ENCODE measurements around the gene TOMM70. TPM values are rescaled to one million over a fixed set of nuclear protein-coding genes. Genes with fewer than 3 reads are reported as not detected.

Gene TOMM70
- total and polyA plus RNA-seq, 2 of the 8 experiments (the other 6 are each of a cell fraction or from before 2014, with no cell fraction given), result 10.9 to 52.1 TPM

GRCh38 chr3:100412912-100413590, 12.2 kb upstream of the TOMM70 start:
- no peak for FAIRE-seq
- Histone ChIP-seq H3K4me3 (ENCODE audit: extremely low read depth in 1 of 4, insufficient read depth in 2 of 4, low read depth in 3 of 4, low read length in 4 of 4) (no peak overlapping the region), H2BK12ac (ENCODE audit: low read depth, low read length) (no peak overlapping the region), H2AFZ (ENCODE audit: low read length) (no peak overlapping the region), H4K20me1 (replicated peaks in 1 of 2; ENCODE audit: control insufficient read depth in 1 of 2, insufficient read depth in 2 of 2, low read length in 2 of 2) (peaks cover 0 to 1% of the 10 kb centered on the region in 2 experiments), H3K4ac (replicated peaks; ENCODE audit: insufficient read length, low read depth, low read length) (no peak overlapping the region), H3K18ac (ENCODE audit: extremely low read depth, low read length) (no peak overlapping the region), H3K4me2 (ENCODE audit: insufficient read depth in 1 of 2, low read depth in 2 of 2, low read length in 2 of 2) (0 out of 4 replicates have a peak overlapping the region, but pooled peaks have one; percentile 6 to 13), H3K56ac (replicated peaks; ENCODE audit: insufficient read length, low read depth, low read length) (no peak overlapping the region), H4K5ac (ENCODE audit: insufficient read length, low read depth, low read length) (no peak overlapping the region), H4K91ac (replicated peaks; ENCODE audit: insufficient read length, low read length) (no peak overlapping the region), H2AK5ac (ENCODE audit: low read depth, low read length) (no peak overlapping the region), H3K9ac (replicated peaks in 1 of 4; ENCODE audit: extremely low read depth in 1 of 4, low read depth in 3 of 4, low read length in 3 of 4) (no peak overlapping the region), H2BK5ac (ENCODE audit: low read depth, low read length) (no peak overlapping the region), H3K27ac (ENCODE audit: low read depth, low read length) (no peak overlapping the region), H3K14ac (ENCODE audit: insufficient read length) (no peak overlapping the region), H3K23ac (ENCODE audit: insufficient read length) (no peak overlapping the region), H2BK15ac (ENCODE audit: low read length) (no peak overlapping the region), H3K4me1 (replicated peaks in 1 of 4; ENCODE audit: control insufficient read depth in 3 of 4, insufficient read depth in 4 of 4, low read length in 3 of 4) (peaks cover 2 to 15% (median 5%) of the 10 kb centered on the region in 4 experiments; a peak in 5 of 7 replicates), H3K9me3 (ENCODE audit: insufficient read depth in 2 of 2, low read depth in 1 of 2, low read length in 1 of 2) (no peaks in the 10 kb centered on the region), H4K8ac (ENCODE audit: extremely low read depth, insufficient read depth, low read length) (no peak overlapping the region), H2BK20ac (ENCODE audit: low read length) (no peak overlapping the region), H3K79me1 (ENCODE audit: low read depth, low read length) (0 out of 2 replicates have a peak, but pooled peaks cover 4% of the 10 kb centered on the region), H3K36me3 (ENCODE audit: control insufficient read depth in 2 of 4, insufficient read depth in 4 of 4, low read length in 3 of 4) (peaks cover 0 to 6% (median 0%) of the 10 kb centered on the region in 4 experiments; a peak in 3 of 8 replicates), H2BK120ac (replicated peaks; ENCODE audit: low read depth, low read length) (no peak overlapping the region), H3K23me2 (ENCODE audit: low read depth, low read length) (no peaks in the 10 kb centered on the region), H3K27me3 (replicated peaks in 1 of 4; ENCODE audit: control insufficient read depth in 3 of 4, extremely low read depth in 1 of 4, insufficient read depth in 3 of 4, low read length in 3 of 4) (no peaks in the 10 kb centered on the region), H3K79me2 (ENCODE audit: control insufficient read depth in 1 of 2, insufficient read depth in 2 of 2, low read length in 2 of 2) (peaks cover 0 to 16% of the 10 kb centered on the region in 2 experiments; a peak in 2 of 4 replicates)
- no peak for DNase-seq (ENCODE audit: low read depth in 1 of 2, low spot score in 2 of 2)
- CTCF ChIA-PET (ENCODE audit: partially characterized antibody), result no interaction called here
- WGBS, 2 experiments (ENCODE audit: extremely low coverage in 1 of 2, insufficient coverage in 1 of 2, insufficient read length in 1 of 2, insufficient replicate concordance in 2 of 2, low coverage in 1 of 2, low lambda C conversion rate in 2 of 2, missing lambda C conversion rate in 1 of 2), result 95% methylated on average over 4 of the region's 4 CpGs; no CpG with 5 or more reads in 1 of the 2 experiments
- POLR2A ChIA-PET (ENCODE audit: partially characterized antibody), result interaction anchor here (7.4 kb wide), 1 partner anchor 11 kb away, joined by 58 read pairs; the partner anchor contains the start of genes LNP1 and TOMM70
- TF ChIP-seq RNF2 (IDR thresholded peaks at IDR 0.05; ENCODE audit: borderline replicate concordance, low read depth, low read length, missing control alignments, poor library complexity, severe bottlenecking) (no peak), TAF1 (IDR thresholded peaks at IDR 0.05; ENCODE audit: low read depth, low read length) (no peak)

Data from H1 (cell line).